HT1080 (cell line): ENCODE results near the gene ATG16L1. TPM values are rescaled to one million over a fixed set of nuclear protein-coding genes. Genes with fewer than 3 reads are reported as not detected.
"Not testable (repeated sequence)": the region's sequence is repeated elsewhere in the genome, so short reads cannot be mapped to it uniquely, and the experiment has no call there.

Experiments
- DNase-seq: peaks from one replicate; pipeline ENCODE4 v3.0.0-alpha.2; 2015; ENCODE audit warnings: low read depth
- small RNA-seq: library from RNA; depleted of rRNA; stranded (forward); fragments of <200 nt; gene quantifications from one replicate; pipeline ENCODE3, GENCODE V24; 2014
- total RNA-seq: library from RNA; depleted of rRNA; stranded (reverse); fragments of >200 nt; shearing (Covaris generic); gene quantifications from 2 replicates; pipeline ENCODE4 v1.2.3, GENCODE V29; 2014; rRNA removed

ATG16L1 gene
- total RNA-seq, 1 experiment from 2014 or later: 59.4 TPM

GRCh38 chr2:233328922-233329321 lies 77.4 kb downstream of the ATG16L1 start:
- no peak for DNase-seq

DNA sequence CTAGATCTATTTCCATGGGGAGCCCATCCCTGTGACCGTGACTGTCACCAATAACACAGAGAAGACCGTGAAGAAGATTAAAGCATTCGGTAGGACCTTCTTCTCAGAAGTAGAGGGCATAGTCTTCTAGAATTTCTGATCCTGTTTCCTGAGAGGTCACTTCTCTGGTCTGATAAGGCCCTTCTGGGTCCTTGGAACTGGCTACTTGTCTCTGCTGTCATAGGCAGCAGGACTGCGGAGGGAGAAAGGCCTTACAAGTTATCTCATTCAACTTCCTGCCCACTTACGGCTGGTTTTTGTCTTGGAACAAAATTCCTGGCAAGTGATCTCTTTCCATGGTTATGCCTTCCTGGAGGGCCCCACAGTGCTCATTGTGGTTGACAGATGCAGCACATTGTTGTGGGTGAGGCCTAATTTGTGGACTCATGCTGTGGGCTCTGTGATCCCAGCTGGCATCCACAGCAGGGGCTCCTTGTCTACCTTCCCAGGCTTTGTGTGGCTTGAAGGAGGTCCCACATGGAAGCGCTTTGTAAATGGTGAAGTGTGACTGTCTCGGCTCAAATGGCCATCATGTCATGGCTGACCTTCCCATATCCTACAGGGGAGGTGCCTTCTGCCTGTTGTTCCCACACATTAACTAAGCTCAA lies 78.1 kb downstream of the ATG16L1 start:
- peak; percentile 37 for DNase-seq

- DNase-seq: no peak
These were observed 80.1 kb downstream of the ATG16L1 start for GRCh38 chr2:233331536-233331935.

DNA sequence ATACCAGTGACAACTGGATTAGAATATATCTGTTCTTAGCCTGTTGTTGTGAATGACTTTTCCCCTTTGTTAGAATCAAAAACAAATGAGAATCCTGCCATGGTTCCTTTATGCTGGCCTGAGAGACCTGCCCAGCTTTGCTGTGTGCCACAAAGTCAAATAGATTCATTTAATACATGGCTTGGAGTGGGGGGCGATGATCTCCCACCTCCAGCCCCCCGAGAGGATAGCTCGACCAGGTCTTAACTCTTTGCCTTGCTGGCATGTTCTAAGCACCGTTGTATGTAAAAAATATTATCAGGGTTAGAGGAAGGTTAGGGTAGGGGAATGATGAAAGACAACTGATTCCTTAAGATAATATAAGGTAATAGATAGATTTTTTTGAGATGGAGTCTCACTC lies 80.7 kb downstream of the ATG16L1 start:
- no peak for DNase-seq

GRCh38 chr2:233334915-233335314 lies 83.4 kb downstream of the ATG16L1 start:
- no peak for DNase-seq

DNA sequence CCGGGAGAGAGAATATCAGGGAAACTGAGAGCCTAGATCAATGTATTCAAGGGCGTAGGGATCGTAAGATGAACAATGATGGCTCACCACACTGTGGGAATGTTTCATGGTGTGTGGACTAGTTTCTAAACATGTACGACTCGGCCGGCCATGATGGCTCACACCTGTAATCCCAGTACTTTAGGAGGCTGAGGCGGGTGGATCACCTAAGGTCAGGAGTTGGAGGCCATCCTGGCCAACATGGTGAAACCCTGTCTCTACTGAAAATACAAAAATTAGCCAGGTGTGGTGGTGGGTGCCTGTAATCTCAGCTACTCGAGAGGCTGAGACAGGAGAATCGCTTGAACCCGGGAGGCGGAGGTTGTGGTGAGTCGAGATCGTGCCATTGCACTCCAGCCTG lies 84.6 kb downstream of the ATG16L1 start:
- DNase-seq: not testable (repeated sequence)

- DNase-seq: no peak
These were observed 85.1 kb downstream of the ATG16L1 start for GRCh38 chr2:233336541-233336940.

DNA sequence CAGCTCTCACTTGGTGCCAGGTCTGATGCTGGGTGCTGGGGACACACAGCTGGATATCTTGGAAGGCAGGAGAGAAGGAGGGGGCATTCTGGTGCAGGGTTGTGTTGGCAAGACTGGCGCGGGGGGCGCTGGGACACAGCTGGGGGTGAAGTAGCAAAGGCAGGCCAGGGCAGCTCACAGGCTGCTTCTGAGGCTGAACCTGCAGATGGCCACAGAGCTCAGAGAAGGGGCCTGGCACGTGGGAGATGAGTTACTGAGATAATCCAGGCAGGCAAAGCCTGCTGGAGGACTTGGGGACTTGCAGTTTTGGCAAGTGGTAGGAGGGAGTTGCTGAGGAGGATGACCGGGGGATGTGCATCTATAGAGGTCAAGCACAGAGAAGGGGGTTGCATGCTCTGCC lies 86.6 kb downstream of the ATG16L1 start:
- no peak for DNase-seq

DNA sequence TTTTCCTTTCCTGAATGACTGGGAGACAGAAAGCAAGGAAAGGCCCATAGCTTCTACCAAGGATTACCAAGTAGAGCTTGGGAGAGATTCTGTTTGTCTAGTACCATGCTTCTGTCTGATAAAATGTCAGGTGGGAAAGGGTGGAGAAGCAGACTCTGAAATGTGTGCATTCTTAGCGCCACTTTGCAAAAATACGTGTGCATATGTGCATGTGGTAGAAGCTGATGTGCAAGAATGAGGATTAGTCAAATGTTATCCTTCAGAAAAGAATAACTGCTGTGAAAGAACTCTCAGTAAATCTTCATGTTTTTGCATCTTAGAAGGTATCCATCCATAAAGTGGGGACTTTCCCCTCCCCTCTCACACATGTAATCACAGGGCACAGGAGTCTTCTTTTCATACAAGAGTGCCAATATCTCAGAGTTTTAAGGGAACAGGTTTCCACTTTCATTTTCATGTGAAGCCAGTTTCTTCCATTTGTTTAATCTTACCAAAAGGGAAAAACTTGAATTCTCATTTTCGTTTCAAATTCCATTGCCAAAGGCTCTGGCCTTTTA lies 87.4 kb downstream of the ATG16L1 start:
- no peak for DNase-seq

GRCh38 chr2:233339427-233339826 lies 88.0 kb downstream of the ATG16L1 start:
- no peak for DNase-seq

DNA sequence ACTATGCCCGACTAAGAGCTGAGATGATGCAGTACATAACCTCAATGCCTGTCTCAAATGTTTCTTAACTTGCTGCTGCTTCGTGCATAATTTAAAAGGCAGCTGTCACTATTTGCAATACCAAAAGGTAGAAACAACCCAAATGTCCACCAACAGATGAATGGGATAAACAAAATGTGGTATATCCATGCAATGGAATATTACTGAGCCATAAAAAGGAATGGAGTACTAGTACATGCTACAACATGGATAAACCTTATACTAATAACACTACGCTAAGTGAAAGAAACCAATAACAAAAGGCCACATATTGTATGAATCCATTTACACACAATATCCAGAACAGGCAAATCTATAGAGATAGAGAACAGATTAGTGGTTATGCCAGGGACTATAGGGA lies 89.8 kb downstream of the ATG16L1 start:
- no peak for DNase-seq

DNA sequence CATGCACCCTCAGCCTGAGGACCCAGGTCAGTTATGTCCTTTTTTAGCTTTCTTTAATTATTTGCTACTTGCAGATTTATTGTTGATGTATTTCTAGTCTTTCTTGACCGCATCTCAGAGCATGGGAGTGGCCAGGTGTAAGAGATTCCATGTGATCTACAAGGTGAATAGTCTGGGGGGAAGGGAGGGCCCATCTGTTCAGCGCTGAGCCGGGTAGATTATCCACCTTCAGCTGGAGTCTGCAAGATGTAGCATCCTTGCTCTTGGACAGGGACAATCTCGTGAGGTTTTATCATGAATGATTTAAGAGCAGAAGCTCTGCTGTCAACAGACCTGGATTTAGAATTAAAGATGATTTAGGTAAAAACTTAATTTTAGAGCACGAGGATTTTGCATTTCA lies 90.8 kb downstream of the ATG16L1 start:
- DNase-seq: no peak

DNA sequence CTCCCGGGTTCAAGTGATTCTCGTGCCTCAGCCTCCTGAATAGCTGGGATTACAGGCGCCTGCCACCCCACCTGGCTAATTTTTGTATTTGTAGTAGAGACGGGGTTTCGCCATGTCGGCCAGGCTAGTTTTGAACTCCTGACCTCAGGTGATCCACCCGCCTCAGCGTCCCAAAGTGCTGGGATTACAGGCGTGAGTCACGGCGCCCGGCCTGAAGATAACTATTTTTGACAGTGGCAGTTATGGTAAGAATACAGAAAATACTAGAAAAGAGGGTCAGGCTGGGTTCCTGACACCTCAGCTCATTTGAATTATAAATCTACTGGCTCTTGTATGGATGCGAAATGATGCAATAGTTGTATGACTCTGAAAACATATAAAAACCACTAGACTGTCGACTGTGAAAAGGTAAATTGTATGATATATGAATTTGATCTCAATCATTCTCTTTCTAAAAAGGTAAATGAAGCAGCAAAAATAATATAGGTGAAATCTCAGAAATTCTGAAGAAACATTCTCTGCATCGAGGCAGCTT lies 91.8 kb downstream of the ATG16L1 start:
- no peak for DNase-seq

Small RNA genes lying within 50 kb of the gene (small RNA-seq; reads per million reads assigned to genes)
- not detected for gene RN7SL32P
- 43.6 reads per million, percentile 94 among the genes with 10 or more reads in this experiment for gene SCARNA5
- gene SCARNA6: 76.5 reads per million, percentile 96 among the genes with 10 or more reads in this experiment

Other genes starting within 250 kb of the ATG16L1 start
- 0.30 and 2.7 TPM in 2 replicates for gene NGEF, start 238.4 kb upstream of the ATG16L1 start, total RNA-seq
- 0.24 and 0.37 TPM in 2 replicates for gene NEU2, start 219.0 kb upstream of the ATG16L1 start, total RNA-seq
- 1.0 and 2.0 TPM in 2 replicates for gene INPP5D, start 191.3 kb upstream of the ATG16L1 start, total RNA-seq
- gene SAG, start 56.1 kb downstream of the ATG16L1 start, total RNA-seq: not detected in 2 replicates
- 14.1 and 14.8 TPM in 2 replicates for gene DGKD, start 102.8 kb downstream of the ATG16L1 start, total RNA-seq